Liver (tissue), 9 donors: ENCODE results near the gene CNFN. TPM values are rescaled to one million over a fixed set of nuclear protein-coding genes. Genes with fewer than 3 reads are reported as not detected.

Experiments
- DNase-seq: peaks from one replicate; pipeline ENCODE4 v3.0.0-alpha.2; 2017; ENCODE audit warnings: low spot score
- H3K27ac ChIP-seq, 2 donors: one replicate each; pipeline ENCODE4 v1.7.0; 2013; ENCODE audit warnings: inconsistent platforms in 2 of 2, low read length in 2 of 2, control low read depth in 1 of 2, low read depth in 1 of 2, mild to moderate bottlenecking in 1 of 2
- H3K27me3 ChIP-seq, 4 donors: one replicate each; pipeline versions ENCODE4 v1.6.1 to v1.7.0; 2013; ENCODE audit warnings: low read length in 3 of 4, inconsistent platforms in 1 of 4, mild to moderate bottlenecking in 1 of 4, moderate library complexity in 1 of 4; ENCODE audit not compliant: control insufficient read depth in 4 of 4, insufficient read depth in 4 of 4
- H3K36me3 ChIP-seq, 4 donors: one replicate each; pipeline versions ENCODE4 v1.6.1 to v1.7.0; 2013; ENCODE audit warnings: low read length in 3 of 4, mild to moderate bottlenecking in 3 of 4, low read depth in 1 of 4, moderate library complexity in 1 of 4; ENCODE audit not compliant: control insufficient read depth in 4 of 4, insufficient read depth in 3 of 4
- H3K4me1 ChIP-seq, 4 donors: one replicate each; pipeline versions ENCODE4 v1.6.1 to v1.7.0; 2013; ENCODE audit warnings: low read length in 3 of 4, mild to moderate bottlenecking in 3 of 4, moderate library complexity in 1 of 4; ENCODE audit not compliant: control insufficient read depth in 4 of 4, insufficient read depth in 4 of 4
- H3K4me3 ChIP-seq, 3 donors: one replicate each; pipeline versions ENCODE4 v1.6.1 to v1.7.0; 2013; ENCODE audit warnings: low read length in 3 of 3, control low read depth in 1 of 3, low read depth in 1 of 3, mild to moderate bottlenecking in 1 of 3
- H3K9ac ChIP-seq, 2 donors: one replicate each; pipeline ENCODE4 v1.7.0; 2013; ENCODE audit warnings: low read length in 2 of 2, mild to moderate bottlenecking in 2 of 2, moderate library complexity in 2 of 2, control low read depth in 1 of 2, low read depth in 1 of 2
- H3K9me3 ChIP-seq, 4 donors: one replicate each; pipeline versions ENCODE4 v1.6.1 to v1.7.0; 2013; ENCODE audit warnings: low read length in 3 of 4; ENCODE audit not compliant: control insufficient read depth in 4 of 4
- EGR1 ChIP-seq, 2 donors: IDR thresholded peaks; 2 replicates each; pipeline ENCODE4 v1.6.1; 2016 to 2018; ENCODE audit warnings: antibody characterized with exemption in 2 of 2, low read depth in 2 of 2
- FOXA1 ChIP-seq: IDR thresholded peaks from 2 replicates; pipeline ENCODE4 v1.6.1; 2016; ENCODE audit warnings: antibody characterized with exemption
- FOXA2 ChIP-seq: IDR thresholded peaks from 2 replicates; pipeline ENCODE4 v1.6.1; 2016; ENCODE audit warnings: antibody characterized with exemption
- GABPA ChIP-seq, 2 donors: IDR thresholded peaks in 1 of 2; conservative IDR thresholded peaks in 1 of 2; 2 replicates each; pipeline ENCODE4 v1.6.1; 2016; ENCODE audit warnings: antibody characterized with exemption in 2 of 2, mild to moderate bottlenecking in 1 of 2, moderate library complexity in 1 of 2
- HNF4A ChIP-seq, 2 donors: conservative IDR thresholded peaks; 2 replicates each; pipeline ENCODE4 v1.6.1; 2016; ENCODE audit warnings: antibody characterized with exemption in 2 of 2, mild to moderate bottlenecking in 2 of 2
- HNF4G ChIP-seq: IDR thresholded peaks from 2 replicates; pipeline ENCODE4 v1.6.1; 2016; ENCODE audit warnings: antibody characterized with exemption
- JUND ChIP-seq, 2 donors: IDR thresholded peaks; 2 replicates each; pipeline ENCODE4 v1.6.1; 2016; ENCODE audit warnings: antibody characterized with exemption in 2 of 2
- MAX ChIP-seq: IDR thresholded peaks from 2 replicates; pipeline ENCODE4 v1.6.1; 2016; ENCODE audit warnings: antibody characterized with exemption
- NR2F2 ChIP-seq: IDR thresholded peaks from 2 replicates; pipeline ENCODE4 v1.6.1; 2016; ENCODE audit warnings: antibody characterized with exemption
- RAD21 ChIP-seq, 2 donors: IDR thresholded peaks; 2 replicates each; pipeline ENCODE4 v1.6.1; 2016; ENCODE audit warnings: antibody characterized with exemption in 2 of 2, mild to moderate bottlenecking in 2 of 2
- RXRA ChIP-seq, 2 donors: IDR thresholded peaks; 2 replicates each; pipeline ENCODE4 v1.6.1; 2017 to 2018; ENCODE audit warnings: antibody characterized with exemption in 2 of 2, mild to moderate bottlenecking in 1 of 2
- SP1 ChIP-seq: IDR thresholded peaks from 2 replicates; pipeline ENCODE4 v1.6.1; 2018; ENCODE audit warnings: antibody characterized with exemption, mild to moderate bottlenecking
- TAF1 ChIP-seq: conservative IDR thresholded peaks from 2 replicates; pipeline ENCODE4 v1.6.1; 2016; ENCODE audit warnings: antibody characterized with exemption, mild to moderate bottlenecking
- YY1 ChIP-seq: IDR thresholded peaks from 2 replicates; pipeline ENCODE4 v1.6.1; 2016; ENCODE audit warnings: antibody characterized with exemption, mild to moderate bottlenecking
- ZBTB33 ChIP-seq: IDR thresholded peaks from 2 replicates; pipeline ENCODE4 v1.6.1; 2016; ENCODE audit warnings: antibody characterized with exemption
- WGBS: extraction: QIAGEN DNeasy Blood & Tissue Kit; methylation state at CpG from one replicate; pipeline ENCODE4 v1.1.7; 2013; 5-methylcytosine and 5-hydroxymethylcytosine counted together
- polyA plus RNA-seq, 2 donors: library from polyadenylated mRNA; stranded (reverse) in 1 of 2; unstranded in 1 of 2; fragments of 200-250 nt in 1 of 2; fragments of >200 nt in 1 of 2; fragmentation: Nextera tagmentation in 1 of 2; extraction: Ambion mirVana in 1 of 2; gene quantifications; one replicate each; pipeline versions ENCODE4 v1.2.1 to v1.2.3, GENCODE V29; 2013 to 2015
- total RNA-seq, 2 donors: library from RNA; depleted of rRNA; stranded (reverse); fragments of >200 nt; gene quantifications; one replicate each; pipeline ENCODE4 v1.2.3, GENCODE V29; 2014
- TF ChIP-seq, protein P1 (sequence below): IDR thresholded peaks from 2 replicates; pipeline ENCODE4 v1.6.1; 2016; ENCODE audit warnings: antibody characterized with exemption
- donor health status: healthy.
- donor health status: healthy.
- donor health status: healthy.
- donor health status: healthy.
- donor health status: healthy.

The CNFN gene
- total and polyA plus RNA-seq, 4 donors: 0.57 to 1.2 TPM; not detected in 2

DNA sequence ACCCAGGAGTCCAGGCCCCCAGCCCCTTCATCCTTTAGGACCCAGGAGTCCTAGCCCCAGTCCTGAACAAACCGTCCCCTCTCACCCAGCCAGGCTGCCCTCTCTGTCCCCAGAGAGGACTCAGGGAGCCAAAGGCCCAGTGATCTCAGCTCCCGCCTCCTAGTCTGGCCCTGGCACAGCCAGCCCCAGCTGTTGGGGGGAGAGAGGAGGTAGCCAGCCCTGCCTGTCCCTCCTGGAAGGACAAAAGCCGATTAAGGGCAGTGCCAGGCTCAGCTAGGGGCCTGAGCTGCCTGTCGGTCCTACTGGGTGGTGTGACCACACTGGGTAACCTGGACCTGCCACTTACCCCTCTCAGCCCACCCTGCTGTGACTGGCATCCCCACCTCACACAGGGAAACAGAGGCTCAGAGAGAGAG is 22.6 kb upstream of the CNFN start:
- no peaks in the 10 kb centered on the region for H3K36me3 ChIP-seq
- no peaks in the 10 kb centered on the region for H3K27me3 ChIP-seq
- DNase-seq: no peak
- TF ChIP-seq HNF4G: no peak
- no peak for TF ChIP-seq JUND (IDR thresholded peaks at IDR 0.05)
- TF ChIP-seq FOXA2: no peak
- no peak for TF ChIP-seq RAD21 (IDR thresholded peaks at IDR 0.05)
- no peak for TF ChIP-seq GABPA (IDR thresholded peaks at IDR 0.05 in 1 of 2, conservative IDR thresholded peaks at IDR 0.05 in 1 of 2)
- no peak for TF ChIP-seq FOXA1
- TF ChIP-seq, protein P1, sequence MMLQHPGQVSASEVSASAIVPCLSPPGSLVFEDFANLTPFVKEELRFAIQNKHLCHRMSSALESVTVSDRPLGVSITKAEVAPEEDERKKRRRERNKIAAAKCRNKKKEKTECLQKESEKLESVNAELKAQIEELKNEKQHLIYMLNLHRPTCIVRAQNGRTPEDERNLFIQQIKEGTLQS: no peak
- 83% methylated on average over 4 of the region's 4 CpGs for WGBS
- H3K9ac ChIP-seq: no peak overlapping the region
- no peaks in the 10 kb centered on the region for H3K9me3 ChIP-seq
- peaks cover 7 to 11% (median 9%) of the 10 kb centered on the region in 4 donors for H3K4me1 ChIP-seq
- no peak overlapping the region for H3K4me3 ChIP-seq
- H3K27ac ChIP-seq: no peak overlapping the region

- TF ChIP-seq SP1 (no peak), GABPA (IDR thresholded peaks at IDR 0.05 in 1 of 2, conservative IDR thresholded peaks at IDR 0.05 in 1 of 2) (no peak)
- 81% methylated on average over 7 of the region's 7 CpGs for WGBS
- H3K9me3 ChIP-seq: no peaks in the 10 kb centered on the region
- no peak overlapping the region for H3K9ac ChIP-seq
- H3K27me3 ChIP-seq: no peaks in the 10 kb centered on the region
- no peak overlapping the region for H3K4me3 ChIP-seq
- no peaks in the 10 kb centered on the region for H3K36me3 ChIP-seq
- H3K27ac ChIP-seq: no peak overlapping the region
- peaks cover 7 to 11% (median 9%) of the 10 kb centered on the region in 4 donors for H3K4me1 ChIP-seq
- no peak for DNase-seq
Observed at GRCh38 chr19:42412227-42412626, 22.1 kb upstream of the CNFN start.

DNA sequence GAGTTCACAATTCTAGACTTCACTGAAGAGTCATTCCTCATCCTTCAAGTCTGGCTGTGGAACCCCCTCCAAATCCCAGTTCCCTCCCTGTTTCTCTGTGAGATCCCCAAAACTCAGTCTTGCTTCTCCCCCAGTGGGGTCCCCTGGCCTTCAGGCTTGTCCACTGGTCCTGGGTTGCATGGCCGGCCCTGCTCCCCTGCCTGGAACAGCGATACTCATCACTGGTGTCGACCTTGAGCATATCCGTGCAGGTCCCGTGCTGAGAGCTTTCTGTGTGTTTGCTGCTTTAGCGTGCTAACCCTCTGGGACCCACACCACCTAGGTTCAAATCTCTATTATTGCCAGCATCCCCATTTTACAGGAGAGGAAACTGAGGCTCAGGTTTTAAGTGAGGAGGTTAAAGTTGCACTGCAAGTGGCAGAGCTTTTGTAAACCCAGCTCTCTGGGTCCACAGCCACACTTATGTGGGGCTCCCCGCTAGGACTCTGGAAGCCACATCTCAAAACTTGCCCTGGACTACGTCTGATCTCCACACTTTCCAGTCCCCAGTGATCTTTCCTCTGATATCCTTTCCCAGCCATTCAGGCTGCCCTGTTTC is 21.6 kb upstream of the CNFN start:
- TF ChIP-seq TAF1 (no peak), HNF4A (conservative IDR thresholded peaks at IDR 0.05) (no peak), NR2F2 (no peak), GABPA (IDR thresholded peaks at IDR 0.05 in 1 of 2, conservative IDR thresholded peaks at IDR 0.05 in 1 of 2) (no peak), MAX (no peak), RAD21 (IDR thresholded peaks at IDR 0.05) (no peak), HNF4G (no peak), FOXA1 (no peak), YY1 (no peak), RXRA (IDR thresholded peaks at IDR 0.05) (no peak)
- TF ChIP-seq, protein P1: no peak
- H3K4me1 ChIP-seq: peaks cover 7 to 11% (median 9%) of the 10 kb centered on the region in 4 donors
- no peak for DNase-seq
- no peak overlapping the region for H3K9ac ChIP-seq
- H3K36me3 ChIP-seq: no peaks in the 10 kb centered on the region
- no peaks in the 10 kb centered on the region for H3K27me3 ChIP-seq
- H3K9me3 ChIP-seq: no peaks in the 10 kb centered on the region
- 95% methylated on average over 8 of the region's 8 CpGs for WGBS
- no peak overlapping the region for H3K4me3 ChIP-seq
- H3K27ac ChIP-seq: no peak overlapping the region

- no peak overlapping the region for H3K9ac ChIP-seq
- WGBS: 96% methylated on average over 30 of the region's 30 CpGs
- no peak for DNase-seq
- no peaks in the 10 kb centered on the region for H3K9me3 ChIP-seq
- peaks cover 7 to 11% (median 9%) of the 10 kb centered on the region in 4 donors for H3K4me1 ChIP-seq
- H3K4me3 ChIP-seq: no peak overlapping the region
- H3K27me3 ChIP-seq: no peaks in the 10 kb centered on the region
- no peaks in the 10 kb centered on the region for H3K36me3 ChIP-seq
- H3K27ac ChIP-seq: no peak overlapping the region
- TF ChIP-seq, protein P1: no peak
- TF ChIP-seq ZBTB33 (no peak), MAX (no peak), EGR1 (IDR thresholded peaks at IDR 0.05; ENCODE audit: low read depth in 2 of 2) (no peak), JUND (IDR thresholded peaks at IDR 0.05) (no peak), FOXA2 (no peak), TAF1 (no peak), HNF4G (no peak), SP1 (no peak), NR2F2 (no peak), GABPA (IDR thresholded peaks at IDR 0.05 in 1 of 2, conservative IDR thresholded peaks at IDR 0.05 in 1 of 2) (no peak), RAD21 (IDR thresholded peaks at IDR 0.05) (no peak), FOXA1 (no peak)
Observed at GRCh38 chr19:42410371-42410770, 20.3 kb upstream of the CNFN start.
